Psoas muscle (tissue), 8 donors: ENCODE measurements around the gene GSE1. TPM values are rescaled to one million over a fixed set of nuclear protein-coding genes. Genes with fewer than 3 reads are reported as not detected.

Experiments
- ATAC-seq, 4 donors: fragments of 200-7000 bp; cut with Tn5 transposase; one replicate each; pipeline ENCODE4 v1.9.1; 2020; ENCODE audit warnings: moderate library complexity in 3 of 4, mild to moderate bottlenecking in 2 of 4
- DNase-seq, 2 donors: peaks; one replicate each; pipeline ENCODE4 v3.0.0-alpha.2; 2020
- H3K27ac ChIP-seq: fragments of 200-600 bp; one replicate; pipeline ENCODE4 v1.8.0; 2022
- H3K27me3 ChIP-seq, 3 donors: fragments of 200-600 bp in 1 of 3; one replicate each; pipeline versions ENCODE4 v1.6.1 to v1.8.0; 2013 to 2022; ENCODE audit warnings: low read length in 2 of 3, mild to moderate bottlenecking in 2 of 3, moderate library complexity in 1 of 3; ENCODE audit not compliant: insufficient read depth in 3 of 3
- H3K36me3 ChIP-seq, 2 donors: fragments of 200-600 bp in 1 of 2; one replicate each; pipeline versions ENCODE4 v1.6.1 to v1.8.0; 2013 to 2022; ENCODE audit warnings: low read depth in 1 of 2, mild to moderate bottlenecking in 1 of 2, moderate library complexity in 1 of 2; ENCODE audit not compliant: insufficient read depth in 1 of 2
- H3K4me1 ChIP-seq: fragments of 200-600 bp; one replicate; pipeline ENCODE4 v1.8.0; 2022
- H3K4me3 ChIP-seq: fragments of 200-600 bp; one replicate; pipeline ENCODE4 v1.8.0; 2022; ENCODE audit warnings: mild to moderate bottlenecking
- H3K9me3 ChIP-seq: fragments of 200-600 bp; one replicate; pipeline ENCODE4 v1.8.0; 2022
- WGBS, 3 donors: extraction: QIAGEN DNeasy Blood & Tissue Kit; methylation state at CpG; one replicate each; pipeline versions ENCODE4 v1.1.6 to v1.1.7; 2013; 5-methylcytosine and 5-hydroxymethylcytosine counted together
- intact Hi-C, 2 donors: fragments of 100-400 bp; cut with DNase I; formaldehyde crosslinking; loops; one replicate each; pipeline versions ENCODE4 v1.11.0 to v1.14.2; 2022
- polyA plus RNA-seq, 3 donors: library from polyadenylated mRNA; stranded (reverse); fragments of 200-250 nt; gene quantifications; one replicate each; pipeline ENCODE4 v1.2.3, GENCODE V29; 2013
- total RNA-seq, 4 donors: library from RNA; stranded (reverse); fragmentation: NEBNext Ultra II Directional in 2 of 4; extraction: Animal tissue kit (Norgen Biotek cat#: 25700) in 2 of 4; gene quantifications; one replicate each; pipeline versions ENCODE4 v1.2.1 to v1.2.4, GENCODE V29; 2021 to 2023
- TF ChIP-seq, protein P1 (sequence below): fragments of 200-600 bp; IDR thresholded peaks from one replicate; pipeline ENCODE4 v1.8.0; 2022; ENCODE audit warnings: antibody characterized with exemption
- donor health status: healthy with polysubstance abuse.
- donor health status: DM: no; HTN: no; CAD: no; lungs with moderate emphysema.
- donor health status: Bipolar disorder and iron deficiency.
- donor health status: healthy.
- donor health status: DM: yes; HTN: yes; CAD: no.
- donor health status: DM: no; HTN: no; CAD: no.
- donor health status: DM: no; HTN: no; CAD: no.
- donor health status: DM: yes; HTN: yes; CAD: no.

The GSE1 gene
- total and polyA plus RNA-seq, 7 donors = 10.8 to 90.5 (median 47.0) TPM

DNA sequence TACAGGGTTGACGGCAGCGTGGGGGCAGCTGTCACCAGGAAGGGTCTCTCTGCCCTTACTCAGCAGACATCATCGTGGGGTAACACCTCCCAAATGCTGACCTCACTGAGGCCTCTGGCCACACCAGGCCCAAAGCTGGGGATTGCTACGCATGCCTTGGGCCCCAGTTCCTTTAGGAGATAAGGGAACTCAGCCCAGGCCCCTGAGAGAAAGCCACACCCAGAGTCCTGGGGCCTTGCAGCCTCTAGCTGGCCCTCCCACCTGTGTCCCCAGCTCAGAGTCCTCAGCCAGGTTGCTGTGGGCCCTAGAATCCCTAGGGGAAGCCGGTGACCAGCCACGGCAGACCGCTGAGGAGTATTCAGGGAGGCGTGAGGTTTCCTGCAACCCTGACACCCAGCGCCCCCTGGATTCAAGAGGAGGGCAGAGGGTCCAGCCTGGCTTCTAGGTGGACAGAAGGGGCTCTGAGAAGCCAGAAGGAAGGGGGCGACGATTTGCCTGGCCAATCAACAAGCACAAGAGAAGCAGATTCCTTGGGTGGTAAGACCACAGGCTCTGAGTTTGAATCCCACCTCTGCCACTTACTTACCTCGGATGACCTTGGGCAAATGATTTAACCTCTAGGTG lies 85.9 kb downstream of the GSE1 start:
- Histone ChIP-seq H3K36me3 (no peaks in the 10 kb centered on the region), H3K4me3 (no peak overlapping the region), H3K9me3 (no peaks in the 10 kb centered on the region), H3K27me3 (no peaks in the 10 kb centered on the region), H3K27ac (no peak overlapping the region), H3K4me1 (no peaks in the 10 kb centered on the region)
- DNase-seq = no peak
- TF ChIP-seq, protein P1, sequence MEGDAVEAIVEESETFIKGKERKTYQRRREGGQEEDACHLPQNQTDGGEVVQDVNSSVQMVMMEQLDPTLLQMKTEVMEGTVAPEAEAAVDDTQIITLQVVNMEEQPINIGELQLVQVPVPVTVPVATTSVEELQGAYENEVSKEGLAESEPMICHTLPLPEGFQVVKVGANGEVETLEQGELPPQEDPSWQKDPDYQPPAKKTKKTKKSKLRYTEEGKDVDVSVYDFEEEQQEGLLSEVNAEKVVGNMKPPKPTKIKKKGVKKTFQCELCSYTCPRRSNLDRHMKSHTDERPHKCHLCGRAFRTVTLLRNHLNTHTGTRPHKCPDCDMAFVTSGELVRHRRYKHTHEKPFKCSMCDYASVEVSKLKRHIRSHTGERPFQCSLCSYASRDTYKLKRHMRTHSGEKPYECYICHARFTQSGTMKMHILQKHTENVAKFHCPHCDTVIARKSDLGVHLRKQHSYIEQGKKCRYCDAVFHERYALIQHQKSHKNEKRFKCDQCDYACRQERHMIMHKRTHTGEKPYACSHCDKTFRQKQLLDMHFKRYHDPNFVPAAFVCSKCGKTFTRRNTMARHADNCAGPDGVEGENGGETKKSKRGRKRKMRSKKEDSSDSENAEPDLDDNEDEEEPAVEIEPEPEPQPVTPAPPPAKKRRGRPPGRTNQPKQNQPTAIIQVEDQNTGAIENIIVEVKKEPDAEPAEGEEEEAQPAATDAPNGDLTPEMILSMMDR = no peak
- intact Hi-C loops = no loop called here
- 78 to 83% (median 79%) methylated on average over 11 to 12 of the region's 12 CpGs for WGBS, 3 donors
- ATAC-seq = no peak

DNA sequence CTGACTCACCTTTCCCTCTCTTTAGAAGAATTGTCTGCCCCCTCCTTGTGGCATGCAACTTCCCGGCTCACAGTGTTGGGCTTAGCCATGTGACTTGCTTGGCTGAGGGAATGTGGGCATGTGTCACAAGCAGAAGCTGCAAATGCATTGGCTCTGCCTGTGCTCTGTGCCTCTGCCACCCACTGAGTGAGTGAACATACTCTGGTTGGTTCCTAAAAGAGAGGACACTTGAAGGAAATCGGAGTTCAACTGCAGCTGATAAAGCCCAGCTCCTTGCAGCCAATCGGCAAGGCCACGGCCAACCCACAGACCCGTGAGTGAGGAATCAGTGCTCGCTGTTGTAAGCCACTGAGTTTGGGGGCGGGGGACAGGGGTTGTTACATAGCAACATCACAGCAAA lies 86.5 kb downstream of the GSE1 start:
- ATAC-seq (peak; percentile 49 to 86 (median 78)), DNase-seq (no peak)
- H3K4me1 ChIP-seq = no peaks in the 10 kb centered on the region
- no peak overlapping the region for H3K27ac ChIP-seq
- WGBS, 3 donors = 46 to 65% (median 54%) methylated on average over 7 of the region's 7 CpGs
- H3K36me3 ChIP-seq = no peaks in the 10 kb centered on the region
- no peaks in the 10 kb centered on the region for H3K9me3 ChIP-seq
- H3K4me3 ChIP-seq = no peak overlapping the region
- H3K27me3 ChIP-seq = no peaks in the 10 kb centered on the region
- intact Hi-C loops = no loop called here
- TF ChIP-seq, protein P1 = no peak

DNA sequence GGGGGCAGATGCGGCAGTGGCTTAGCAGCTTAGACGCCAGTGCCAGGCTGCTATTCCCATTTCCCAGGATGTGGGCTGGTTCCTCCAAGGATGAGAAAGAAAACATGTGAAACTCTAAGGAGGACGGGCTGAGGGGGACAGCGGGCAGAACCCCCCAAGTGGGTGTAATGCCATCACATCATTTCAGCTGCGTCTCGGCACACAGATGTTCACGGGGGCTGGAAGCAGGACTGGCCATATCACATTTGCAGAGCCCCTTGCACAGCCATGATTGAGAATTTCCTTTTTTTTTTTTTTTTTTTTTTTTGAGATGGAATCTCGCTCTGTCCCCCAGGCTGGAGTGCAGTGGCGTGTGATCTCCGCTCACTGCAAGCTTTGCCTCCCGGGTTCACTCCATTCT lies 90.9 kb downstream of the GSE1 start:
- no peaks in the 10 kb centered on the region for H3K27me3 ChIP-seq
- ATAC-seq (no peak), DNase-seq (no peak)
- no peaks in the 10 kb centered on the region for H3K4me1 ChIP-seq
- no peak overlapping the region for H3K27ac ChIP-seq
- H3K4me3 ChIP-seq = no peak overlapping the region
- TF ChIP-seq, protein P1 = no peak
- 85 to 91% (median 89%) methylated on average over 10 to 11 of the region's 11 CpGs for WGBS, 3 donors
- intact Hi-C loops = no loop called here
- H3K9me3 ChIP-seq = no peaks in the 10 kb centered on the region
- no peaks in the 10 kb centered on the region for H3K36me3 ChIP-seq

DNA sequence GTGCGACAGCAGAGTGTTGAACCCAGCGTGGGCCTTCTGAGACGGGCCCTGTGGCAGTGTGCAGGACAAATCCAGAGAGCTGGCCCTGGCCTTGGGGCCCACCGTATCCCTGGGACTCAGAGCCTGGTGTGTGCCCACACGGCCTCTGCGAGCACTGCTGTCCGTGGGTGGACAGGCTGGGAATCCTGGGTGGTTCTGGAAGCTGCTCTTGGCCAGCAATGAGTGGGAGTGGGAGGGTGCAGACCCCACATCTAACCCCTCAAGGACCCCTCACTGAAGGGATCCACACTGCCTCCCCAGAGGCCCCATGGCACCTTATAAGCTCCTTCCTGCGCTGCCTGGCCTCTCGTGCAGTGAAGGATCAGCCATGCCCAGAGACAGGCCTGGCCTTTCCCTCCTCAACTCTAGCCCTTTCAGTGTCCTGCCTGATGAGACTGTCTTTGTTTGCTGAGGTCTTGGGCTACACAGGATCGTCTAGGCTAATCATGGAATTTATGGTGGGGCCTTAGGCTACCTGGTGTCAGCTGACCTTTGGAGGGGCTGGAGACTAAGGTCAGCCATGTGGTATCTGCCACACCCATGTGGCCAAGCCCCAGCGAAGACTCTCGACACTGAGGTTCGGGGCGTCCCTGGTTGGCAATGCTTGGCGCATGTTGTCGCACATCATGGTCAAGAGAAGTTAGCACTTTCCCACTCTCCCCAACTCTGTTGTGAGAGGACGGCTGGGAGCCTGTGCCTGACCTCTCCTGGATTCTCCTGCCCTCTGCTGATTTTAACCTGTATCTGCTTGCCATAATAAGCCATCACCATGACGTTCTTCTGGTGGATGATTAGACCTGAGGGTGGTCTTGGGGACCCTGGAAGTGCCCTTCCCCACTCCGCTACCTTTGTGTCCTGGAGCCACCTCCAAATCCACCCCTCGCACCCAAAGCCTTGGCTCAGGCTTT lies 92.1 kb downstream of the GSE1 start:
- intact Hi-C loops = no loop called here
- Histone ChIP-seq H3K36me3 (no peaks in the 10 kb centered on the region), H3K27ac (no peak overlapping the region), H3K4me3 (no peak overlapping the region), H3K4me1 (no peaks in the 10 kb centered on the region), H3K27me3 (no peaks in the 10 kb centered on the region), H3K9me3 (no peaks in the 10 kb centered on the region)
- no peak for DNase-seq
- 87 to 91% (median 91%) methylated on average over 20 of the region's 20 CpGs for WGBS, 3 donors
- ATAC-seq = no peak
- TF ChIP-seq, protein P1 = no peak
